ENCODE measurements around the gene AKAP6.

AKAP6 gene

GRCh38 chr14:32865827-32866376 is 536.8 kb downstream of the AKAP6 start:
- DNase-seq (ENCODE audit: low read depth in 1 of 2, low spot score in 1 of 2): no peak

- DNase-seq (ENCODE audit: low read depth in 1 of 2, low spot score in 1 of 2): no peak
These were observed 554.1 kb downstream of the AKAP6 start for GRCh38 chr14:32883188-32883587.
